IgD-negative memory B cell (primary cell): ENCODE data around the gene KAZN. TPM values are rescaled to one million over a fixed set of nuclear protein-coding genes. Genes with fewer than 3 reads are reported as not detected.

ENCODE experiments used
- H3K27ac Mint-ChIP-seq, 3 donors: one replicate each; pipeline ENCODE4 v1.8.0; 2020 to 2022; ENCODE audit warnings: mild to moderate bottlenecking in 3 of 3, mixed read lengths in 3 of 3, moderate library complexity in 1 of 3
- H3K27me3 Mint-ChIP-seq: one replicate; pipeline ENCODE4 v1.8.0; 2021; ENCODE audit warnings: mixed read lengths
- H3K36me3 Mint-ChIP-seq: one replicate; pipeline ENCODE4 v1.8.0; 2020; ENCODE audit warnings: mild to moderate bottlenecking, mixed read lengths
- H3K4me1 Mint-ChIP-seq, 3 donors: one replicate each; pipeline ENCODE4 v1.8.0; 2020 to 2022; ENCODE audit warnings: mixed read lengths in 3 of 3, mild to moderate bottlenecking in 1 of 3
- H3K4me3 Mint-ChIP-seq, 4 donors: one replicate each; pipeline ENCODE4 v1.8.0; 2020 to 2022; ENCODE audit warnings: mild to moderate bottlenecking in 4 of 4, mixed read lengths in 4 of 4, moderate library complexity in 3 of 4
- H3K9me3 Mint-ChIP-seq, 3 donors: one replicate each; pipeline ENCODE4 v1.8.0; 2020 to 2021; ENCODE audit warnings: mixed read lengths in 3 of 3, mild to moderate bottlenecking in 1 of 3
- polyA plus RNA-seq: library from polyadenylated mRNA; unstranded; fragments of 300-500 nt; fragmentation: Illumina TruSeq; gene quantifications from one replicate; pipeline ENCODE4 v1.2.3, GENCODE V29; 2021

KAZN gene
- polyA plus RNA-seq, 1 donor from 2014 or later: not detected

GRCh38 chr1:14844923-14845617 lies 246.6 kb downstream of the KAZN start:
- H3K36me3 Mint-ChIP-seq: no peaks in the 10 kb centered on the region
- H3K4me1 Mint-ChIP-seq: no peaks in the 10 kb centered on the region
- peaks cover 3% of the 10 kb centered on the region for H3K27me3 Mint-ChIP-seq
- H3K9me3 Mint-ChIP-seq: peaks cover 12 to 16% (median 14%) of the 10 kb centered on the region in 3 donors
- H3K4me3 Mint-ChIP-seq: no peak overlapping the region
- no peak overlapping the region for H3K27ac Mint-ChIP-seq

GRCh38 chr1:14845851-14846250 lies 247.4 kb downstream of the KAZN start:
- H3K27ac Mint-ChIP-seq: no peak overlapping the region
- H3K4me3 Mint-ChIP-seq: no peak overlapping the region
- no peaks in the 10 kb centered on the region for H3K36me3 Mint-ChIP-seq
- peaks cover 2% of the 10 kb centered on the region for H3K27me3 Mint-ChIP-seq
- peaks cover 12% of the 10 kb centered on the region in 3 donors for H3K9me3 Mint-ChIP-seq
- H3K4me1 Mint-ChIP-seq: no peaks in the 10 kb centered on the region

- Mint-ChIP-seq H3K4me3 (no peak overlapping the region), H3K9me3 (peaks cover 8 to 10% (median 8%) of the 10 kb centered on the region in 3 donors), H3K36me3 (no peaks in the 10 kb centered on the region), H3K27ac (no peak overlapping the region), H3K4me1 (no peaks in the 10 kb centered on the region), H3K27me3 (peaks cover 2% of the 10 kb centered on the region)
These were observed 248.2 kb downstream of the KAZN start for GRCh38 chr1:14846688-14847087.

GRCh38 chr1:14848203-14848602 lies 249.7 kb downstream of the KAZN start:
- Mint-ChIP-seq H3K36me3 (no peaks in the 10 kb centered on the region), H3K9me3 (peaks cover 0 to 4% (median 0%) of the 10 kb centered on the region in 3 donors), H3K4me1 (no peaks in the 10 kb centered on the region), H3K27me3 (peaks cover 2% of the 10 kb centered on the region), H3K4me3 (no peak overlapping the region), H3K27ac (peak overlapping the region in 1 of 3 donors; percentile 10)

- Mint-ChIP-seq H3K27ac (peak overlapping the region in 1 of 3 donors; percentile 10), H3K36me3 (no peaks in the 10 kb centered on the region), H3K9me3 (peaks cover 0 to 4% (median 0%) of the 10 kb centered on the region in 3 donors), H3K4me3 (peak overlapping the region in 1 of 4 donors; percentile 39), H3K27me3 (peaks cover 1% of the 10 kb centered on the region), H3K4me1 (no peaks in the 10 kb centered on the region)
These were observed 250.1 kb downstream of the KAZN start for GRCh38 chr1:14848625-14849024.

- no peak overlapping the region for H3K4me3 Mint-ChIP-seq
- H3K36me3 Mint-ChIP-seq: no peaks in the 10 kb centered on the region
- peaks cover 0 to 4% (median 0%) of the 10 kb centered on the region in 3 donors for H3K9me3 Mint-ChIP-seq
- no peaks in the 10 kb centered on the region for H3K4me1 Mint-ChIP-seq
- H3K27ac Mint-ChIP-seq: no peak overlapping the region
- no peaks in the 10 kb centered on the region for H3K27me3 Mint-ChIP-seq
These were observed 250.6 kb downstream of the KAZN start for GRCh38 chr1:14849038-14849437.

GRCh38 chr1:14850563-14850962 lies 252.1 kb downstream of the KAZN start:
- H3K4me1 Mint-ChIP-seq: no peaks in the 10 kb centered on the region

GRCh38 chr1:14851760-14852159 lies 253.3 kb downstream of the KAZN start:
- Mint-ChIP-seq H3K36me3 (no peaks in the 10 kb centered on the region), H3K27me3 (peaks cover 2% of the 10 kb centered on the region), H3K4me1 (no peaks in the 10 kb centered on the region), H3K4me3 (no peak overlapping the region), H3K9me3 (peaks cover 0 to 2% (median under 1%) of the 10 kb centered on the region in 3 donors), H3K27ac (no peak overlapping the region)

More at GRCh38 chr1:14850563-14850962, 252.1 kb downstream of the KAZN start:
- Mint-ChIP-seq H3K27me3 (no peaks in the 10 kb centered on the region), H3K4me3 (no peak overlapping the region), H3K9me3 (peaks cover 0 to 4% (median 0%) of the 10 kb centered on the region in 3 donors), H3K27ac (no peak overlapping the region), H3K36me3 (no peaks in the 10 kb centered on the region)

GRCh38 chr1:14852291-14852690 lies 253.8 kb downstream of the KAZN start:
- peaks cover 2% of the 10 kb centered on the region for H3K27me3 Mint-ChIP-seq
- no peak overlapping the region for H3K4me3 Mint-ChIP-seq
- H3K36me3 Mint-ChIP-seq: no peaks in the 10 kb centered on the region
- peaks cover 0 to 2% (median 1%) of the 10 kb centered on the region in 3 donors for H3K9me3 Mint-ChIP-seq
- no peaks in the 10 kb centered on the region for H3K4me1 Mint-ChIP-seq
- H3K27ac Mint-ChIP-seq: no peak overlapping the region

GRCh38 chr1:14853518-14853917 lies 255.0 kb downstream of the KAZN start:
- no peak overlapping the region for H3K27ac Mint-ChIP-seq
- peaks cover 0 to 2% (median 0%) of the 10 kb centered on the region in 3 donors for H3K4me1 Mint-ChIP-seq
- H3K36me3 Mint-ChIP-seq: peaks cover 1% of the 10 kb centered on the region
- no peak overlapping the region for H3K4me3 Mint-ChIP-seq
- peaks cover 4% of the 10 kb centered on the region for H3K27me3 Mint-ChIP-seq
- peaks cover 0 to 2% (median 1%) of the 10 kb centered on the region in 3 donors for H3K9me3 Mint-ChIP-seq

GRCh38 chr1:14855268-14855667 lies 256.8 kb downstream of the KAZN start:
- peaks cover 1% of the 10 kb centered on the region for H3K36me3 Mint-ChIP-seq
- H3K9me3 Mint-ChIP-seq: peaks cover 0 to 1% (median 0%) of the 10 kb centered on the region in 3 donors
- peaks cover 4% of the 10 kb centered on the region for H3K27me3 Mint-ChIP-seq
- no peak overlapping the region for H3K27ac Mint-ChIP-seq
- H3K4me1 Mint-ChIP-seq: peaks cover 0 to 2% (median 0%) of the 10 kb centered on the region in 3 donors
- no peak overlapping the region for H3K4me3 Mint-ChIP-seq

GRCh38 chr1:14855801-14856200 lies 257.3 kb downstream of the KAZN start:
- Mint-ChIP-seq H3K9me3 (peaks cover 0 to 1% (median 0%) of the 10 kb centered on the region in 3 donors), H3K4me1 (peaks cover 0 to 2% (median 0%) of the 10 kb centered on the region in 3 donors), H3K4me3 (no peak overlapping the region), H3K27ac (no peak overlapping the region), H3K36me3 (peaks cover 1% of the 10 kb centered on the region), H3K27me3 (peaks cover 4% of the 10 kb centered on the region)

GRCh38 chr1:14857436-14858195 lies 259.1 kb downstream of the KAZN start:
- H3K27me3 Mint-ChIP-seq: peaks cover 6% of the 10 kb centered on the region
- H3K4me1 Mint-ChIP-seq: peaks cover 0 to 2% (median 0%) of the 10 kb centered on the region in 3 donors
- no peak overlapping the region for H3K27ac Mint-ChIP-seq
- H3K36me3 Mint-ChIP-seq: peaks cover 1% of the 10 kb centered on the region
- H3K4me3 Mint-ChIP-seq: no peak overlapping the region
- peaks cover 0 to 1% (median 0%) of the 10 kb centered on the region in 3 donors for H3K9me3 Mint-ChIP-seq

GRCh38 chr1:14862114-14862771 lies 263.8 kb downstream of the KAZN start:
- peaks cover 7% of the 10 kb centered on the region for H3K27me3 Mint-ChIP-seq
- H3K27ac Mint-ChIP-seq: no peak overlapping the region
- no peaks in the 10 kb centered on the region for H3K9me3 Mint-ChIP-seq
- H3K4me3 Mint-ChIP-seq: no peak overlapping the region
- peaks cover 0 to 2% (median 0%) of the 10 kb centered on the region in 3 donors for H3K4me1 Mint-ChIP-seq
- peaks cover 1% of the 10 kb centered on the region for H3K36me3 Mint-ChIP-seq

GRCh38 chr1:14865106-14865505 lies 266.6 kb downstream of the KAZN start:
- Mint-ChIP-seq H3K4me1 (no peaks in the 10 kb centered on the region), H3K4me3 (no peak overlapping the region), H3K27me3 (peaks cover 5% of the 10 kb centered on the region), H3K9me3 (no peaks in the 10 kb centered on the region), H3K27ac (no peak overlapping the region), H3K36me3 (no peaks in the 10 kb centered on the region)
